ENCODE results near the gene EMC7.

Gene EMC7

GRCh38 chr15:34046471-34047145 lies 55.1 kb downstream of the EMC7 start:
- Histone ChIP-seq H3K4me3 (ENCODE audit: low read depth in 1 of 2, low read length in 1 of 2) (no peak overlapping the region), H3K27ac (no peak overlapping the region), H3K9me3 (no peaks in the 10 kb centered on the region), H3K4me1 (ENCODE audit: control insufficient read depth in 1 of 2, insufficient read depth in 1 of 2, low read depth in 1 of 2, low read length in 1 of 2) (no peaks in the 10 kb centered on the region), H3K27me3 (peaks cover 3% of the 10 kb centered on the region), H3K36me3 (no peaks in the 10 kb centered on the region)
- TF ChIP-seq CTCF (IDR thresholded peaks at IDR 0.05): no peak

- H3K4me1 ChIP-seq (ENCODE audit: control insufficient read depth in 1 of 2, insufficient read depth in 1 of 2, low read depth in 1 of 2, low read length in 1 of 2): peaks cover 7 to 8% of the 10 kb centered on the region in 2 experiments
- no peak for TF ChIP-seq CTCF (IDR thresholded peaks at IDR 0.05)
- no peaks in the 10 kb centered on the region for H3K9me3 ChIP-seq
- H3K36me3 ChIP-seq: no peaks in the 10 kb centered on the region
- no peak overlapping the region for H3K4me3 ChIP-seq (ENCODE audit: low read depth in 1 of 2, low read length in 1 of 2)
- peaks cover 31% of the 10 kb centered on the region for H3K27me3 ChIP-seq
- H3K27ac ChIP-seq: no peak overlapping the region
Observed at GRCh38 chr15:34043813-34044212, 57.8 kb downstream of the EMC7 start.

- Histone ChIP-seq H3K4me3 (ENCODE audit: low read depth in 1 of 2, low read length in 1 of 2) (no peak overlapping the region), H3K9me3 (no peaks in the 10 kb centered on the region), H3K27me3 (peaks cover 31% of the 10 kb centered on the region), H3K36me3 (no peaks in the 10 kb centered on the region), H3K27ac (no peak overlapping the region), H3K4me1 (ENCODE audit: control insufficient read depth in 1 of 2, insufficient read depth in 1 of 2, low read depth in 1 of 2, low read length in 1 of 2) (peaks cover 7 to 8% of the 10 kb centered on the region in 2 experiments)
- no peak for TF ChIP-seq CTCF (IDR thresholded peaks at IDR 0.05)
Observed at GRCh38 chr15:34043391-34043790, 58.3 kb downstream of the EMC7 start.

GRCh38 chr15:34039790-34040113 lies 61.9 kb downstream of the EMC7 start:
- peak overlapping the region in 1 of 2 experiments; percentile 68 for H3K4me3 ChIP-seq (ENCODE audit: low read depth in 1 of 2, low read length in 1 of 2)

GRCh38 chr15:34038871-34039789 lies 62.5 kb downstream of the EMC7 start, which contains the start of gene AVEN:
Gene AVEN, minus strand, starts transcription at chr15:34039204. Its CDS starts 158 bp downstream, at chr15:34039046.
- H3K4me1 ChIP-seq (ENCODE audit: control insufficient read depth in 1 of 2, insufficient read depth in 1 of 2, low read depth in 1 of 2, low read length in 1 of 2): peaks cover 14% of the 10 kb centered on the region in 2 experiments
- H3K27me3 ChIP-seq: peaks cover 44% of the 10 kb centered on the region
- peak within 1 kb of the TSS; percentile 62 for H3K27ac ChIP-seq
- TF ChIP-seq CTCF (IDR thresholded peaks at IDR 0.05): no peak
- no peaks in the 10 kb centered on the region for H3K9me3 ChIP-seq
- peak within 1 kb of the TSS; percentile 68 to 70 for H3K4me3 ChIP-seq (ENCODE audit: low read depth in 1 of 2, low read length in 1 of 2)
- no peaks in the 10 kb centered on the region for H3K36me3 ChIP-seq

More at GRCh38 chr15:34039790-34040113, 61.9 kb downstream of the EMC7 start:
- Histone ChIP-seq H3K36me3 (no peaks in the 10 kb centered on the region), H3K4me1 (ENCODE audit: control insufficient read depth in 1 of 2, insufficient read depth in 1 of 2, low read depth in 1 of 2, low read length in 1 of 2) (peaks cover 14% of the 10 kb centered on the region in 2 experiments), H3K27ac (no peak overlapping the region), H3K27me3 (peaks cover 44% of the 10 kb centered on the region), H3K9me3 (no peaks in the 10 kb centered on the region)
- no peak for TF ChIP-seq CTCF (IDR thresholded peaks at IDR 0.05)
